Loucy (cell line): Measurements from ENCODE around the gene RNF130.

Experiments used
- CTCF ChIP-seq: fragments of 200-600 bp; sonication (generic); conservative IDR thresholded peaks from 2 replicates; pipeline ENCODE4 v1.5.1; 2014; ENCODE audit warnings: mild to moderate bottlenecking, antibody characterized with exemption, low read length
- EZH2phosphoT487 ChIP-seq: fragments of 200-600 bp; IDR thresholded peaks from 2 replicates; pipeline ENCODE4 v1.6.1; 2018; ENCODE audit warnings: antibody characterized with exemption, mild to moderate bottlenecking, moderate library complexity, borderline replicate concordance

- TF ChIP-seq CTCF, result no peak
- TF ChIP-seq EZH2phosphoT487, result no peak
Measured at GRCh38 chr5:179923436-179923835, 148.1 kb downstream of the RNF130 start.
